HG03571 (cell line): ENCODE data around the gene CHP1.
"Not testable (repeated sequence)": the region's sequence is repeated elsewhere in the genome, so short reads cannot be mapped to it uniquely, and the experiment has no call there.

Experiments
- ATAC-seq: cut with Tn5 transposase; IDR thresholded peaks from one replicate; pipeline ENCODE4 v1.9.1; 2021; ENCODE audit not compliant: unreplicated experiment

CHP1 gene

GRCh38 chr15:41289953-41290352 is 58.9 kb downstream of the CHP1 start:
- no peak for ATAC-seq

- peak; percentile 82 for ATAC-seq
These were observed 60.1 kb downstream of the CHP1 start for GRCh38 chr15:41291065-41291631.

- no peak for ATAC-seq
These were observed 61.5 kb downstream of the CHP1 start for GRCh38 chr15:41292521-41292920.

GRCh38 chr15:41301139-41301538 is 70.1 kb downstream of the CHP1 start:
- ATAC-seq = not testable (repeated sequence)

- ATAC-seq = no peak
These were observed 70.5 kb downstream of the CHP1 start for GRCh38 chr15:41301587-41301986.

- ATAC-seq = no peak
These were observed 73.2 kb downstream of the CHP1 start for GRCh38 chr15:41304149-41304770.

- ATAC-seq = no peak
These were observed 76.6 kb downstream of the CHP1 start for GRCh38 chr15:41307679-41308078.

- no peak for ATAC-seq
These were observed 78.3 kb downstream of the CHP1 start for GRCh38 chr15:41309226-41309905.

GRCh38 chr15:41320805-41321330 is 89.8 kb downstream of the CHP1 start:
- not testable (repeated sequence) for ATAC-seq

GRCh38 chr15:41323611-41324010 is 92.5 kb downstream of the CHP1 start:
- ATAC-seq = no peak

GRCh38 chr15:41331281-41331680 is 100.2 kb downstream of the CHP1 start:
- ATAC-seq = no peak
